ENCODE results near the gene HLTF.
"Not testable (repeated sequence)": the region's sequence is repeated elsewhere in the genome, so short reads cannot be mapped to it uniquely, and the experiment has no call there.

Gene HLTF

GRCh38 chr3:149086232-149086988, at the start of gene HLTF:
Gene HLTF (minus strand): TSS chr3:149086533. CDS start chr3:149086336, 197 bp downstream.
- DNase-seq: peak; percentile 49 to 96 (median 90)

DNA sequence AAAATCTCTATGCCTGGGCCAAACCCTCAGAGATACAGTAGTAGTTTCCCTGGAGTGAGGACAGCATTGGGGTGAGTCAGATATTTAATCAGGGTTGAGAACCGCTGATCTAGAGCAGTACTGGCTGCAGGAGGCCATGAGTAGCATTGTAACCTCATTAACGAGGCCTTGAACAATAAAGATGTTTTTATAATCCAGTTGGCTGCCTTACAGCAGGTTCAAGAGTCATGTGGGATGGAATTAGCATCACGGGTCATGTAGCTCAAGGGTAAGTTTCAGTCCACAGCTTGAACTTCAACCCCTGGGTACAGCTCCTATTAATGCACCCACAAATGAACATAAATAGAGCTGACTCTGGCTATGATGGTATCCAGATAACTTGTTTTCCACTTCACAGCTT, 48.2 kb upstream of the HLTF start:
- DNase-seq: no peak

DNA sequence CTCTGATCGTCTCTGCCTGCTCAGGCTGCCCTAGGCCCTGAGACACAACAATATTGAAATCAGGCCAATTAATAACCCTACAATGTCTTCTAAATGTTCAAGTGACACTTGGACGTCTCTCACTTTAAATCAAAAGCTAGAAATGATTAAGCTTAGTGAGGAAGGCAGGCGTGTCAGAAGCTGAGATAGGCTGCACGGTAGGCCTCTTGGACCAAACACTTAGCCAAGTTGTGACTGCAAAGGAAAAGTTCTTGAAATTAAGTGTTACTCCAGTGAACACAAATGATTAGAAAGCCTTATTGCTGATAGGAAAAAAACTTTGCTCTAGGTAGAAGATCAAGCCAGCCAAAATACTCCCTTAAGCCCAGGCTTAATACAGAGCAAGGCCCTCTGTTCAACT, 45.3 kb upstream of the HLTF start:
- no peak for DNase-seq

DNA sequence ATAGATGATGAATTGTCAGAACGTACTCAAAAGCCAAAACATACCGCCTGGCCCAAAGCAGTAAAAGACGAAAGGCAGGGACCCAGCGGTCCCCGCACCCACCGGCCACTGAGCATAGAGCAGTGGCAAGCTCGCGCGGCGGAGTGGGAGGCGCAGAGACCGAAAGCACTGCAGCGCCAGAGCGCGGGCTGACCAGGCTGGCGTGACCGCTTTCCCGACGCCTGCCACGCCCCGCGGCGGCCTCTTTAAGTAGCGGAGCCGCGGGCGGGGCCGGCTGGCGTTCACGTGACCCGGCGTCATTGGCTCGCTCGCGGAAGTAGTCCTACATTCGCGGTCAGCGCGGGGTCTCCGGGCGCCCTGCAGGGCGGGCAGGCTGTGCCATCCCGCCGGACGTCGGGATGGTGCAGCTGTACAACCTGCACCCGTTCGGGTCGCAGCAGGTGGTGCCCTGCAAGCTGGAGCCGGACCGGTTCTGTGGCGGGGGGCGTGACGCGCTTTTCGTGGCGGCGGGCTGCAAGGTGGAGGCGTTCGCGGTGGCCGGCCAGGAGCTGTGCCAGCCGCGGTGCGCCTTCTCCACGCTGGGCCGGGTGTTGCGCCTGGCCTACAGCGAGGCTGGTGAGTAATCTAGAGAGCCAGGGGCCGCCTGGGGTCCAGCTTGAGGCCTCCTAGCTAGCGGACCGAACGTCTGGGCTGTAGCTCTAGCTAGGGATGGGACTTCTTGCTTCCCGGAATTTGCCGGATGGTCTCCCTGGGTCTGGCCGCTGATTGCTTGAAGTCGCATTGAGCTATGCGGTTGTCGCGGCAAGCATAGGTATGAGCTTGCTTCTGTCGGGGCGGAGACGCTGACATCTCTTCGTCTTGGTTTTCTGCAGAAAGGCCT, 43.2 kb upstream of the HLTF start, which contains the start of gene HPS3:
TSS of gene HPS3 (plus strand) at position 313 of the 880 bp plus-strand sequence. CDS start at position 399, 86 bp downstream.
- peak; percentile 50 to 96 (median 80) for DNase-seq

- DNase-seq: no peak
Observed at GRCh38 chr3:149128821-149129220, 42.5 kb upstream of the HLTF start.

- DNase-seq: no peak
Observed at GRCh38 chr3:149122721-149123578, 36.6 kb upstream of the HLTF start.

GRCh38 chr3:149120051-149120972, 34.0 kb upstream of the HLTF start:
- DNase-seq: peak in 1 of 56 donors; percentile 47

DNA sequence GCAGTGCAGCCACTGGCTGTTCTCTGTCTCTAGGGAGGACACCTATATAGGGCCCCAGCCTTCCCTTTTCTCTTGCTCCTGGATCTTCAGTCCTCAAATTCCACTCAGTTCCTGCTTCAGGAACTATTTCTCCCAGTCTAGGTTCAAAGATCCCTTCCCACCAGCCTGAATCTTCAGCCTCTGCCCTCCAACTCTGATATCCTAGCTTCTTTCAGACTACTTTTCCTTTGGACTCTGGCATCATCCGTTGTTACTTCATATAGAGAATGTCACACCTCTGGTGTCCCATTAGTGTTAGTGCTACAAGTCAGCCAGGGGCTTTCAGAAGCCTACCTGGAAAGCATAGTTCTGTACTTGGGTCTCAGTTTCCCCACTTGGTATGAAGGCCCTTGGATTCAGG, 33.1 kb upstream of the HLTF start:
- no peak for DNase-seq

DNA sequence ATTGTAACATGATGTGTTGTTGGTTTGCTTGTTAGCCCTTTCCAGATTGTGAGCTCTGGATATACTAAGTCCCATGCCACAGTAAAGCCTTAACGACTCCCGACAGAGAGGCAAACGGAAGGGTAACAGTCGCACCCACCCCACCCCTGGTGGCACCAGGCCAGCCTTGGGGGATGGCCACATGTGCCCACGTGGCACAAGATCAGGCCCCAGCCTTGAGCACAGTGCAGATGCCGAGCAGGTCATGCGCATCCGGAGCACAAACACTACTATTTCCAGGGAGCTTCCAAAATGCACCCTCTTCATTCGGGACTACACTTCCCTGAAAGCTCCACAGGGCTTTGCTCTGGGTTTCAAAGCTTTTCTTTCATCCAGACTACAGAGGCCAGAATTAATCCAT, 32.4 kb upstream of the HLTF start:
- no peak for DNase-seq

GRCh38 chr3:149115114-149115513, 28.8 kb upstream of the HLTF start:
- no peak for DNase-seq

DNA sequence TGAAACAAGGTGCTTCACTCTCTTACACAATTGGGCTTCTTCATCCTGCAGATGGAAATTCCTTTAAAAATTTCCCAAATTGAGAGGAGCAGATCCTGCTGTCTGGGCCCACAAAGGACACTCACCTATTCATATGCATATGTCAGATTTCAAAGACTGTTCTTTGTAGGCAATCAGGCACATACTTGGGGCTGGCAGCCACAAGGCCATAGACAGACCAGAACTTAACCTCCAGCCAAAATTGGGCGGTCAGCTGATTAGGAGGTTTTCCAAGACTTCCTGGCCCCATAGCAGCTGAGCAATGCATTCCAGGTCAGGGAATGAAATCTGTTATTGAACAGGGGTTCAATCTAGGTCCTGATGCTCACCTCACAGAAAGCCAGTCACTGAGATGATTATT, 28.1 kb upstream of the HLTF start:
- peak in 4 of 56 donors; percentile 9 to 15 (median 14) for DNase-seq

DNA sequence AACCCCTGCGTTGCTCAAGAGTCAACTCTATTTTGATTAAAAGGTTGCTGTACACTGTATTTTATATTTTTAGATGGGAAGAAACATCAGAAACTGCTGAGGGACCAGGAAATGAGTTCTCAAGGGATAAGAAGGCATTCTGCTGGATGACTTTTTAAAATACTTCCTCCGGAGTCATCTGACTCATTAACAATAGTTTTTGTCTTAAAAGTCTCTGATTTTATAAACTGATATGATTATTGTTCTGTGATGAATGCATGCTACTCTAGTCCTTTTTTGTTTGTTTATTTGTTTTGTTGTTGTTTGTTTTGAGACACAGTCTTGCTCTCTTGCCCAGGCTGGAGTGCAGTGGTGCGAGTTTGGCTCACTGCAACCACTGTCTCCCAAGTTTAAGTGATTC, 18.2 kb upstream of the HLTF start:
- DNase-seq: no peak

DNA sequence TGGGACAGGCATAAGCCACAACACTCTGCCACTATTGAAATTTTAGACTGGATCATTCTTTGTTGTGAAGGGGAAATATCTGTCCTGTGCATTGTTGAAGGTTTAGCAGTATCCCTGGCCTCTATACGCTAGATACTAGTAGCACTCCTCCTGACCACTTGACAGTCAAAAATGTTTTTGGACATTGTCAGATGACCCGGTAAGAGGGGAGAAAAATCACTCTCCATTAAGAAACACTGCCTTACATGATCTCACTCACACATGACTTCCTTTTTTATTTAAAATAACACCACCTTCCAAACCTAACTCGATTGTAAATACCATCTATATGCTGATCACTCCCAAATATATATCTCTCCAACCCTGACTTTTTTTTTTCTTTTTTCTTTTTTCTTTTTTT, 15.3 kb upstream of the HLTF start:
- no peak for DNase-seq

GRCh38 chr3:149101154-149101553, 14.8 kb upstream of the HLTF start:
- DNase-seq: no peak

GRCh38 chr3:149097987-149098386, 11.7 kb upstream of the HLTF start:
- DNase-seq: not testable (repeated sequence)

DNA sequence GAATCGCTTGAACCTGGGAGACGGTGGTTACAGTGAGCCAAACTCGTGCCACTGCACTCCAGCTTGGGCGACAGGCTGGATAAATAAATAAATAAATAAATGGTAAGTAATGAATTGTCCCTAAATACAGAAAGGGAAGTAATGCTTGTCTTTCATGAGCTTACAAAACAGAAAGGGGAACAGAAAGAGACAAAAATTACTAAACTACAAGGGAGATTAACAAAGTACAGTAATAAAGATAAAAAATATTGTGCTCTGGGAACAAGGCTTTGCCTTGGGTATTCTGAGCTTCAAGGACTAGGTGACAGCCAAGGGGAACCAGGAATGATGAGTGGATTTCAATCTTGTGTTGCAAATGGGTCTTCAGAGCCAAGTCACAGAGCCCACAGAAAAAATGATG, 9.2 kb upstream of the HLTF start:
- DNase-seq: no peak

DNA sequence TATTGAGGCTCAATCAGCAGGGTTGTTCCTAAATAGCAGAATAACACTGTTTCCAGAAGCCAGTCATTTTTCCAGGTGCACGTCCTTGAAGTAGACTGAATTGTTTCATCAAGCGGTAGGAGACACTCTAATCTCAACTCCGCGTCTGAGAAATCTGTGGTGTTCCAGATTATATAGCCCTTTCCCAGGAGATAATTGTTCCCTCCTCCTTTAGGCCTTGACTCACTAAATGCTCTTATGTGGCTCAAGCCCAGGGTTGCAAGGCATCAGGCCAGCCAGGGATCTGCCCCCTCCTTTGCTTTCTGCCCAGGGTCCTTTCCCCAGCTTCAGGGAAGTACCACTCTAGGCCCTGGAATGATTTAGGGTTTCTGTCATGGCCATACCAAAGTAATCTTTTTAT, 5.7 kb upstream of the HLTF start:
- no peak for DNase-seq

GRCh38 chr3:149090907-149091306, 4.6 kb upstream of the HLTF start:
- DNase-seq: no peak

DNA sequence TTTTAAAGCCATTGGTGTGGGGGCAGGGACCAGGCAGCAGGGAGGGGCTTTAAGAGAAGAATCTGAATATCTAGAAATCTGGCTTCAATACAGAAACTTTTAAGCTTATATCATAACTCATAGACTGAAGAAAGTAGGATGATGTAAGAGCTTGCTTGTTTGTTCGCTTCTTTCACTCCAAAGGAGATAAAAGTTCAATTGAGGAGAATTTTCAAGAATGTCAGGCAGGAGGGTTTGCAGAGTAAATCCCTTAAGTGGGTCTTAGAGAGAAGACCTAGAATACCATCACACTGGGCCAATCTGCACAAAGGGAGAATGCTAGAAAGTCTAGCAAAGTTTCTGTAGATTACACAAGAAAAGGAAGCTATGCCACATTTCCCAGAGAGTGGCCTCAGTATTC, 4.1 kb upstream of the HLTF start:
- DNase-seq: no peak

- no peak for DNase-seq
Observed at GRCh38 chr3:149089395-149089794, 3.1 kb upstream of the HLTF start.
